HepG2 (cell line): ENCODE data around the gene C5AR1. TPM values are rescaled to one million over a fixed set of nuclear protein-coding genes. Genes with fewer than 3 reads are reported as not detected.

Source experiments
- HOXA5 ChIP-seq: sonication (generic); formaldehyde crosslinking; IDR thresholded peaks from 2 replicates; pipeline ENCODE4 v1.4.0; 2020; ENCODE audit warnings: missing genetic modification reagents
- KLF6 ChIP-seq: IDR thresholded peaks from 2 replicates; pipeline ENCODE4 v1.8.0; 2016; ENCODE audit warnings: missing biosample characterization, missing genetic modification reagents
- MTA3 ChIP-seq: sonication (generic); formaldehyde crosslinking; IDR thresholded peaks from 2 replicates; pipeline ENCODE4 v1.4.0; 2020; ENCODE audit warnings: missing genetic modification reagents
- SMC3 ChIP-seq: IDR thresholded peaks from 2 replicates; pipeline ENCODE4 v1.6.1; 2011; ENCODE audit warnings: low read length, improper control_type of control experiment
- SOX5 ChIP-seq: IDR thresholded peaks from 2 replicates; pipeline ENCODE4 v1.6.1; 2016; ENCODE audit warnings: borderline replicate concordance
- SOX6 ChIP-seq, 2 experiments: fragments of 450-650 bp in 1 of 2; sonication (generic) in 1 of 2; formaldehyde crosslinking in 1 of 2; IDR thresholded peaks; 2 replicates each; pipeline versions ENCODE4 v1.4.0 to v1.6.1; 2017 to 2020; ENCODE audit warnings: antibody characterized with exemption in 1 of 2, mild to moderate bottlenecking in 1 of 2, missing genetic modification reagents in 1 of 2
- SP2 ChIP-seq: sonication (generic); formaldehyde crosslinking; IDR thresholded peaks from 2 replicates; pipeline ENCODE4 v1.5.1; 2020; ENCODE audit warnings: mild to moderate bottlenecking, missing genetic modification reagents
- TEAD3 ChIP-seq: optimal IDR thresholded peaks from 2 replicates; pipeline ENCODE3; 2016; ENCODE audit warnings: borderline replicate concordance
- ZNF282 ChIP-seq: fragments of 450-650 bp; IDR thresholded peaks from 2 replicates; pipeline ENCODE4 v1.6.1; 2018; ENCODE audit not compliant: partially characterized antibody
- polyA plus RNA-seq, 8 experiments: library from polyadenylated mRNA; depleted of rRNA in 3 of 8; stranded (reverse) in 7 of 8; unstranded in 1 of 8; fragments of >200 nt; fragmentation: Illumina TruSeq in 4 of 8; extraction: Trizol in 4 of 8; gene quantifications; 2 replicates each; pipeline versions ENCODE4 v1.2.1 to v1.2.3, GENCODE V29; 2011 to 2016; ENCODE audit warnings: low read depth in 4 of 8, missing spikeins in 1 of 8, mixed read lengths in 1 of 8; ENCODE audit not compliant: insufficient read depth in 1 of 8
- total RNA-seq, 5 experiments: library from RNA; depleted of rRNA; stranded (reverse); fragments of >200 nt; fragmentation: Illumina TruSeq; extraction: Trizol; gene quantifications; 2 replicates each; pipeline ENCODE4 v1.2.3, GENCODE V29; 2016; ENCODE audit warnings: low read depth in 1 of 5
- TF ChIP-seq, protein P1 (sequence below): sonication (generic); formaldehyde crosslinking; IDR thresholded peaks from 2 replicates; pipeline ENCODE4 v1.8.0; 2022; ENCODE audit warnings: mild to moderate bottlenecking, missing genetic modification reagents; ENCODE audit not compliant: insufficient replicate concordance
- TF ChIP-seq, protein P2 (sequence below), 2 experiments: fragments of 450-650 bp in 1 of 2; sonication (generic) in 1 of 2; formaldehyde crosslinking; IDR thresholded peaks; 2 replicates each; pipeline versions ENCODE4 v1.5.0 to v1.8.0; 2020 to 2022; ENCODE audit warnings: mild to moderate bottlenecking in 1 of 2, missing genetic modification reagents in 1 of 2
- TF ChIP-seq, protein P3 (sequence below): sonication (generic); formaldehyde crosslinking; IDR thresholded peaks from 2 replicates; pipeline ENCODE4 v1.5.0; 2020; ENCODE audit warnings: missing genetic modification reagents

Gene C5AR1
- total and polyA plus RNA-seq, 2 of the 13 experiments (the other 11 are each of a cell fraction or from before 2014, with no cell fraction given): 0.07 to 1.6 TPM

DNA sequence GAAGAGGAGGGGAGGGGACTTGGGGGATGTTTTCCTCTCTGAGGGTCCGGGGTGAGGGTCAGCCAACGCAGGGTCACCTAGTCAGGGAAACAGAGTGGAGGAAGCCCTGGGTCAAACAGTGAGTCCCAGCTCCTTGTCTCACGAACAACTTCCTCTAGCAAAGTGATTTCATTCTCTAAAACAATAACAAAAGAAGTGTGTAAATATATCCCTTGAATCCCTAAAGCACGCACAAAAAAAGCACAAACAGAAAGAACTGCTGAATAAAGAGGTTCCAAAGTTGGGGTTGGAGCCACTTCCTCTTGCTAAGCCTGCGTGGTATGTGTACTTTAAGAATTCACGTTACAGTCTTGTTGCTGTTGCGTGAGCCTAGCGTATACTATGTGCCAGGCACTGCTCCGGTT is 20.8 kb downstream of the C5AR1 start (continued):
- TF ChIP-seq, protein P1, sequence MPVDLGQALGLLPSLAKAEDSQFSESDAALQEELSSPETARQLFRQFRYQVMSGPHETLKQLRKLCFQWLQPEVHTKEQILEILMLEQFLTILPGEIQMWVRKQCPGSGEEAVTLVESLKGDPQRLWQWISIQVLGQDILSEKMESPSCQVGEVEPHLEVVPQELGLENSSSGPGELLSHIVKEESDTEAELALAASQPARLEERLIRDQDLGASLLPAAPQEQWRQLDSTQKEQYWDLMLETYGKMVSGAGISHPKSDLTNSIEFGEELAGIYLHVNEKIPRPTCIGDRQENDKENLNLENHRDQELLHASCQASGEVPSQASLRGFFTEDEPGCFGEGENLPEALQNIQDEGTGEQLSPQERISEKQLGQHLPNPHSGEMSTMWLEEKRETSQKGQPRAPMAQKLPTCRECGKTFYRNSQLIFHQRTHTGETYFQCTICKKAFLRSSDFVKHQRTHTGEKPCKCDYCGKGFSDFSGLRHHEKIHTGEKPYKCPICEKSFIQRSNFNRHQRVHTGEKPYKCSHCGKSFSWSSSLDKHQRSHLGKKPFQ (CRISPR knock-in tag): no peak
- TF ChIP-seq, protein P2, sequence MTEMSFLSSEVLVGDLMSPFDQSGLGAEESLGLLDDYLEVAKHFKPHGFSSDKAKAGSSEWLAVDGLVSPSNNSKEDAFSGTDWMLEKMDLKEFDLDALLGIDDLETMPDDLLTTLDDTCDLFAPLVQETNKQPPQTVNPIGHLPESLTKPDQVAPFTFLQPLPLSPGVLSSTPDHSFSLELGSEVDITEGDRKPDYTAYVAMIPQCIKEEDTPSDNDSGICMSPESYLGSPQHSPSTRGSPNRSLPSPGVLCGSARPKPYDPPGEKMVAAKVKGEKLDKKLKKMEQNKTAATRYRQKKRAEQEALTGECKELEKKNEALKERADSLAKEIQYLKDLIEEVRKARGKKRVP (CRISPR knock-in tag; IDR thresholded peaks at IDR 0.05): 0 out of 4 replicates have a peak, but pooled peaks of 1 of the 2 experiments have one; percentile 24
- peak; percentile 40; the same call in 1 of the 2 replicates for TF ChIP-seq SOX5
- no peak for TF ChIP-seq HOXA5 (CRISPR knock-in tag)
- no peak for TF ChIP-seq SOX6 (IDR thresholded peaks at IDR 0.05)
- 0 out of 2 replicates have a peak, but pooled peaks have one; percentile 29 for TF ChIP-seq SOX6 (CRISPR knock-in tag; IDR thresholded peaks at IDR 0.05)
- TF ChIP-seq KLF6 (CRISPR knock-in tag): no peak
- TF ChIP-seq TEAD3 (CRISPR knock-in tag): peak; percentile 58
- TF ChIP-seq, protein P3, sequence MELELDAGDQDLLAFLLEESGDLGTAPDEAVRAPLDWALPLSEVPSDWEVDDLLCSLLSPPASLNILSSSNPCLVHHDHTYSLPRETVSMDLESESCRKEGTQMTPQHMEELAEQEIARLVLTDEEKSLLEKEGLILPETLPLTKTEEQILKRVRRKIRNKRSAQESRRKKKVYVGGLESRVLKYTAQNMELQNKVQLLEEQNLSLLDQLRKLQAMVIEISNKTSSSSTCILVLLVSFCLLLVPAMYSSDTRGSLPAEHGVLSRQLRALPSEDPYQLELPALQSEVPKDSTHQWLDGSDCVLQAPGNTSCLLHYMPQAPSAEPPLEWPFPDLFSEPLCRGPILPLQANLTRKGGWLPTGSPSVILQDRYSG (CRISPR knock-in tag): no peak
- TF ChIP-seq SMC3: no peak
- no peak for TF ChIP-seq ZNF282
- TF ChIP-seq MTA3: no peak
- no peak for TF ChIP-seq SP2 (CRISPR knock-in tag)
